GM12878 (cell line): ENCODE measurements around the gene CDH2. TPM values are rescaled to one million over a fixed set of nuclear protein-coding genes. Genes with fewer than 3 reads are reported as not detected.

Source experiments
- ATAC-seq: fragments of 200-7000 bp; cut with Tn5 transposase; 3 replicates; pipeline ENCODE4 v1.9.1; 2020; ENCODE audit warnings: mild to moderate bottlenecking, moderate library complexity
- BruUV-seq: library from RNA; stranded (reverse); fragments of 400-500 nt; replicated peaks from 2 replicates; lab custom pipeline; 2021; lab: Mats Ljungman, UMichigan
- CTCF ChIA-PET: fragments of 300-600 bp; sonication (Branson Sonifier 250); formaldehyde crosslinking; extraction: SDS; loops from one replicate; lab custom pipeline; 2021; ENCODE audit warnings: inconsistent platforms; lab: Yijun Ruan, JAX
- POLR2A ChIA-PET: fragments of 350-600 bp; formaldehyde crosslinking; extraction: SDS; loops from one replicate; lab custom pipeline; 2021; ENCODE audit warnings: inconsistent platforms; lab: Charles Lee
- RAD21 ChIA-PET: fragments of 300-600 bp; sonication (Branson Sonifier 250); formaldehyde crosslinking; loops from one replicate; lab custom pipeline; 2023; ENCODE audit warnings: antibody characterized with exemption; ENCODE audit not compliant: unreplicated experiment; lab: Charles Lee
- SMC1A ChIA-PET: fragments of 300-600 bp; sonication (Branson Sonifier 250); formaldehyde crosslinking; loops from one replicate; lab custom pipeline; 2023; ENCODE audit not compliant: unreplicated experiment, uncharacterized antibody; lab: Charles Lee
- DNase-seq: peaks from one replicate; pipeline ENCODE4 v3.0.0-alpha.2; 2011; ENCODE audit warnings: low read depth, low spot score
- FAIRE-seq: peaks from 3 replicates; lab custom pipeline; 2011; peaks lifted over from hg19 to GRCh38; lab: Jason Lieb, UNC
- H2AFZ ChIP-seq: 2 replicates; pipeline ENCODE4 v1.6.0; 2011; ENCODE audit warnings: low read depth, low read length, control low read depth; ENCODE audit not compliant: control insufficient read depth
- H3K27ac ChIP-seq: 2 replicates; pipeline ENCODE4 v1.5.1; 2011; ENCODE audit warnings: control low read depth; ENCODE audit not compliant: control insufficient read depth, insufficient read depth
- H3K27me3 ChIP-seq, 2 experiments: replicated peaks in 1 of 2; 2 replicates each; pipeline versions ENCODE4 v1.6.0 to v1.6.1; 2011; ENCODE audit warnings: low read length in 1 of 2; ENCODE audit not compliant: control insufficient read depth in 2 of 2, insufficient read depth in 2 of 2
- H3K36me3 ChIP-seq, 2 experiments: 2 replicates each; pipeline ENCODE4 v1.5.1; 2011; ENCODE audit warnings: low read length in 1 of 2; ENCODE audit not compliant: control insufficient read depth in 2 of 2, insufficient read depth in 2 of 2
- H3K4me1 ChIP-seq: 2 replicates; pipeline ENCODE4 v1.6.1; 2011; ENCODE audit warnings: mild to moderate bottlenecking, low read length, moderate library complexity, mixed read lengths; ENCODE audit not compliant: control insufficient read depth, insufficient read depth
- H3K4me2 ChIP-seq: 2 replicates; pipeline ENCODE4 v1.6.0; 2011; ENCODE audit warnings: control low read depth; ENCODE audit not compliant: control insufficient read depth, insufficient read depth
- H3K4me3 ChIP-seq: fragments of 200-600 bp; sonication (generic); 2 replicates; pipeline ENCODE4 v1.5.1; 2016
- H3K79me2 ChIP-seq: 2 replicates; pipeline ENCODE4 v1.6.0; 2011; ENCODE audit warnings: low read length; ENCODE audit not compliant: control insufficient read depth, insufficient read depth
- H3K9ac ChIP-seq: 2 replicates; pipeline ENCODE4 v1.8.0; 2011; ENCODE audit warnings: low read length, control low read depth, mixed read lengths; ENCODE audit not compliant: control insufficient read depth, insufficient read depth
- H3K9me3 ChIP-seq: replicated peaks from 3 replicates; pipeline ENCODE4 v1.5.1; 2011; ENCODE audit warnings: mild to moderate bottlenecking, low read length; ENCODE audit not compliant: control insufficient read depth, insufficient read depth
- H4K20me1 ChIP-seq: 2 replicates; pipeline ENCODE4 v1.6.0; 2011; ENCODE audit not compliant: control insufficient read depth, insufficient read depth
- GABPA ChIP-seq: IDR thresholded peaks from 2 replicates; pipeline ENCODE4 v1.6.1; 2014; ENCODE audit warnings: antibody characterized with exemption, low read depth, mild to moderate bottlenecking, inconsistent platforms
- GATAD2B ChIP-seq: fragments of 450-650 bp; conservative IDR thresholded peaks from 2 replicates; pipeline ENCODE4 v1.6.1; 2017; ENCODE audit warnings: low read depth, mild to moderate bottlenecking, moderate library complexity
- MEF2B ChIP-seq: fragments of 450-650 bp; IDR thresholded peaks from 2 replicates; pipeline ENCODE4 v1.6.1; 2018; ENCODE audit warnings: mild to moderate bottlenecking, moderate library complexity; ENCODE audit not compliant: partially characterized antibody, poor library complexity, severe bottlenecking
- MTA3 ChIP-seq: IDR thresholded peaks from 2 replicates; pipeline ENCODE4 v1.6.1; 2012; ENCODE audit warnings: low read length, inconsistent platforms, borderline replicate concordance
- MXI1 ChIP-seq: fragments of 150-350 bp; IDR thresholded peaks from 2 replicates; pipeline ENCODE4 v1.6.1; 2011; ENCODE audit warnings: low read depth, mild to moderate bottlenecking, inconsistent platforms, low read length, improper control_type of control experiment
- NFXL1 ChIP-seq: fragments of 450-650 bp; IDR thresholded peaks from 2 replicates; pipeline ENCODE4 v1.6.1; 2017; ENCODE audit warnings: antibody characterized with exemption, mild to moderate bottlenecking, borderline replicate concordance
- RBBP5 ChIP-seq: fragments of 200-600 bp; sonication (generic); conservative IDR thresholded peaks from 2 replicates; pipeline ENCODE4 v1.6.1; 2016
- TBL1XR1 ChIP-seq: IDR thresholded peaks from 2 replicates; pipeline ENCODE4 v1.6.1; 2012; ENCODE audit warnings: low read depth, low read length, improper control_type of control experiment
- ZNF384 ChIP-seq: IDR thresholded peaks from 2 replicates; pipeline ENCODE4 v1.6.1; 2012; ENCODE audit warnings: low read depth, mild to moderate bottlenecking, low read length, improper control_type of control experiment, borderline replicate concordance
- WGBS: methylation state at CpG from one replicate; pipeline ENCODE4 v1.1.6; 2016; ENCODE audit warnings: low lambda C conversion rate; ENCODE audit not compliant: insufficient replicate concordance, insufficient coverage; ENCODE audit errors: missing lambda C conversion rate; 5-methylcytosine and 5-hydroxymethylcytosine counted together
- in situ Hi-C: fragments of 300-500 bp; cut with MboI; formaldehyde crosslinking; loops from 9 replicates; pipeline ENCODE4 v1.14.3; 2018; ENCODE audit warnings: mixed read lengths
- intact Hi-C: fragments of 100-400 bp; cut with micrococcal nuclease; formaldehyde crosslinking; loops from one replicate; pipeline ENCODE4 v1.14.2; 2022; ENCODE audit not compliant: unreplicated experiment
- polyA plus RNA-seq, 11 experiments: library from polyadenylated mRNA; depleted of rRNA in 4 of 11; unstranded in 6 of 11; stranded (reverse) in 5 of 11; fragments of >200 nt; fragmentation: Nextera tagmentation in 4 of 11; fragmentation: Illumina TruSeq in 1 of 11; extraction: Ambion mirVana in 4 of 11; extraction: Trizol in 1 of 11; gene quantifications; 1 replicate in 1 of 11; 2 replicates in 10 of 11; pipeline versions ENCODE4 v1.2.1 to v1.2.3, GENCODE V29; 2011 to 2016; ENCODE audit warnings: inconsistent platforms in 2 of 11, missing spikeins in 2 of 11, low read depth in 1 of 11
- total RNA-seq, 4 experiments: library from RNA; depleted of rRNA in 3 of 4; stranded (reverse); fragments of >200 nt in 3 of 4; fragmentation: Illumina TruSeq in 1 of 4; extraction: Trizol in 1 of 4; gene quantifications; 2 replicates each; pipeline versions ENCODE4 v1.2.1 to v1.2.3, GENCODE V29; 2013 to 2021
- TF ChIP-seq, protein P1 (sequence below): IDR thresholded peaks from 2 replicates; pipeline ENCODE4 v1.6.1; 2012; ENCODE audit warnings: improper control_type of control experiment, low read depth, low read length; ENCODE audit not compliant: insufficient replicate concordance

CDH2 gene
- total and polyA plus RNA-seq, 10 of the 15 experiments (the other 5 are each of a cell fraction or from before 2014, with no cell fraction given), result 0.01 to 0.25 (median 0.06) TPM; not detected in 4

DNA sequence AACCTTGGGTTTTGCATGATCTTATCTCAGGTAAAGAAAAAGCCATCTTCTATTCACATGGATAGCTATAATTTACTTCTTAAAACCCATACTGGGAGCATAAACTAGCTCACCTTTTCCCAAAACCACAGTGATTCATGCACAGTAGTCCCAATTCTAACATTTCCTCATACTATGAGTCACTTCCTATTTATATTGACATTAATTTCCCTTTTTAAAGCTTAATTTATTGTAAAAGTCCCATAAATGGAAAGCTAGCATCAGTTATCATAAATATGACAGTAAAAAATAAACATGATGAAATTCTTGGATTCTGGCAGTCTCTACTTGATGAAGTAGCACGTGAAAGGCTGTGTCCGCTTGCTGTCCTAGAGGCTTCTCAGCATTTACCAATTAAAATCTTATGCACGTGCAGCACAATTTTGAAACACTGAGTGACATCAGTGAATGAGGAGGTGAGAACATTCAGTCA is 180.1 kb downstream of the CDH2 start (continued):
- TF ChIP-seq MXI1, result no peak

DNA sequence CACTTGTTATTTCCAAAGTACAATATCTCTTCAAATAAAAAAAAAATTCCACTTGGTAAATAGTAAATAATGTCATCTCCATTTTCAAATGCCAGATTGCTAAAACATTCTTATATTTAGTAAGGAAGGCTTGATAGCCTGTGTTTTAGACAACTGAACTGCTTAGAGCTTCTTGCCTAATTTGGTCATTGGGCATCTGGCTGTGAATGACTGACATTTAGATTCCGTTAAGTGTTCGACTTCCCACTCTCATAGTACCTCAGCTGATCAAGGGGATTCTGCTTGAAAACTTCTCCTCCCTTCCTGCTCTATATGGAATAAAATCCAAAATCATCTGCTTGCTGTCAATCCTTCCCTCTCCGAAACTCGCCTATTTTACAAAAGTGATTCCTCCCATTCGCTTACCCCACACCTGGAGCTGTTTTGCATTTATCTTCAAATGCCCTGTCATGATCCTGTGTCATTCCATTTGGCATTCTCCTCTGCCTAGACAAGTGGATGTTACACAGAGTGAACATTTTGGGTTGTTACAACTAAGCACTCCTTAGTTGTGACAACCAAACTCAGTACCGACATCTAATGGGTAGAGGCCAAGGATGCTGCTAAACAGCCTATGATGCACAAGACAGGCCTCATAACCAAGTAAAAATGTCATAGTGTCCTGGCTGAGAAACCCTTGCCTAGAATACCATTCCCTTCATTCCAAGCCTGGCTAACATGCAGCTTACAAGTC is 181.0 kb downstream of the CDH2 start:
- no peaks in the 10 kb centered on the region for H3K36me3 ChIP-seq

More for the DNA sequence above, 181.0 kb downstream of the CDH2 start:
- FAIRE-seq, result no peak
- Histone ChIP-seq H4K20me1 (no peaks in the 10 kb centered on the region), H3K27me3 (no peaks in the 10 kb centered on the region), H3K9ac (no peak overlapping the region), H3K4me2 (no peak overlapping the region), H3K4me1 (no peaks in the 10 kb centered on the region), H3K4me3 (no peak overlapping the region), H2AFZ (no peak overlapping the region), H3K79me2 (no peaks in the 10 kb centered on the region), H3K9me3 (no peaks in the 10 kb centered on the region), H3K27ac (no peak overlapping the region)
- POLR2A ChIA-PET, result interaction anchor here (0.6 kb wide), 1 partner anchor 55 kb away, joined by 8 read pairs; no protein-coding TSS in a partner anchor
- no peak for DNase-seq
- WGBS, result 62% methylated on average over 6 of the region's 6 CpGs
- SMC1A ChIA-PET, result no interaction called here
- no TSS peak for BruUV-seq
- intact Hi-C loops, result no loop called here
- CTCF ChIA-PET, result no interaction called here
- RAD21 ChIA-PET, result no interaction called here
- no peak for TF ChIP-seq GATAD2B
- no peak for TF ChIP-seq NFXL1
- TF ChIP-seq TBL1XR1, result no peak
- TF ChIP-seq RBBP5, result no peak
- TF ChIP-seq GABPA, result no peak
- no peak for TF ChIP-seq ZNF384
- TF ChIP-seq, protein P1, sequence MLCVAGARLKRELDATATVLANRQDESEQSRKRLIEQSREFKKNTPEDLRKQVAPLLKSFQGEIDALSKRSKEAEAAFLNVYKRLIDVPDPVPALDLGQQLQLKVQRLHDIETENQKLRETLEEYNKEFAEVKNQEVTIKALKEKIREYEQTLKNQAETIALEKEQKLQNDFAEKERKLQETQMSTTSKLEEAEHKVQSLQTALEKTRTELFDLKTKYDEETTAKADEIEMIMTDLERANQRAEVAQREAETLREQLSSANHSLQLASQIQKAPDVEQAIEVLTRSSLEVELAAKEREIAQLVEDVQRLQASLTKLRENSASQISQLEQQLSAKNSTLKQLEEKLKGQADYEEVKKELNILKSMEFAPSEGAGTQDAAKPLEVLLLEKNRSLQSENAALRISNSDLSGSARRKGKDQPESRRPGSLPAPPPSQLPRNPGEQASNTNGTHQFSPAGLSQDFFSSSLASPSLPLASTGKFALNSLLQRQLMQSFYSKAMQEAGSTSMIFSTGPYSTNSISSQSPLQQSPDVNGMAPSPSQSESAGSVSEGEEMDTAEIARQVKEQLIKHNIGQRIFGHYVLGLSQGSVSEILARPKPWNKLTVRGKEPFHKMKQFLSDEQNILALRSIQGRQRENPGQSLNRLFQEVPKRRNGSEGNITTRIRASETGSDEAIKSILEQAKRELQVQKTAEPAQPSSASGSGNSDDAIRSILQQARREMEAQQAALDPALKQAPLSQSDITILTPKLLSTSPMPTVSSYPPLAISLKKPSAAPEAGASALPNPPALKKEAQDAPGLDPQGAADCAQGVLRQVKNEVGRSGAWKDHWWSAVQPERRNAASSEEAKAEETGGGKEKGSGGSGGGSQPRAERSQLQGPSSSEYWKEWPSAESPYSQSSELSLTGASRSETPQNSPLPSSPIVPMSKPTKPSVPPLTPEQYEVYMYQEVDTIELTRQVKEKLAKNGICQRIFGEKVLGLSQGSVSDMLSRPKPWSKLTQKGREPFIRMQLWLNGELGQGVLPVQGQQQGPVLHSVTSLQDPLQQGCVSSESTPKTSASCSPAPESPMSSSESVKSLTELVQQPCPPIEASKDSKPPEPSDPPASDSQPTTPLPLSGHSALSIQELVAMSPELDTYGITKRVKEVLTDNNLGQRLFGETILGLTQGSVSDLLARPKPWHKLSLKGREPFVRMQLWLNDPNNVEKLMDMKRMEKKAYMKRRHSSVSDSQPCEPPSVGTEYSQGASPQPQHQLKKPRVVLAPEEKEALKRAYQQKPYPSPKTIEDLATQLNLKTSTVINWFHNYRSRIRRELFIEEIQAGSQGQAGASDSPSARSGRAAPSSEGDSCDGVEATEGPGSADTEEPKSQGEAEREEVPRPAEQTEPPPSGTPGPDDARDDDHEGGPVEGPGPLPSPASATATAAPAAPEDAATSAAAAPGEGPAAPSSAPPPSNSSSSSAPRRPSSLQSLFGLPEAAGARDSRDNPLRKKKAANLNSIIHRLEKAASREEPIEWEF, result no peak
- TF ChIP-seq MEF2B, result no peak
- TF ChIP-seq MTA3, result no peak
- ATAC-seq, result no peak
- in situ Hi-C loops, result no loop called here
